Fibroblast of skin of abdomen (primary cell): ENCODE measurements around the gene KLHDC10.
"Not testable (repeated sequence)": the region's sequence is repeated elsewhere in the genome, so short reads cannot be mapped to it uniquely, and the experiment has no call there.

Experiments
- DNase-seq: peaks from one replicate; pipeline ENCODE4 v3.0.0-alpha.2; 2013

Gene KLHDC10

DNA sequence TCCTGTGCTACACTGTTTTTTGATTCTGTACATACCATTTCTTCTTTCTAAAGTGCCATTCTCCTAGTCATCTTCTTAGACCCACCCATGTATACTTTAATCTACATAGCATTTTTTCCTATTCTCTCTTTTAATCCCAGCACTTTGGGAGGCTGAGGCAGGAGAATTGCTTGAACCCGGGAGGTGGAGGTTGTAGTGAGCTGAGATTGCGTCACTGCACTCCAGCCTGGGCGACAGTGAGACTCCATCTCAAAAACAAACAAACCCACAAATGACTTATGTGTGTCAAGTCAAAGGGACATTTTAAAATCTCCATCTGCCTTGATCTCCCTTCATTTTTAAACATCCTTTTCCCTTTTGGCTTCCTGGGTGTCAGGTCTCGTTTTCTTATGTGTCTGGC, 13.2 kb downstream of the KLHDC10 start:
- DNase-seq: not testable (repeated sequence)

DNA sequence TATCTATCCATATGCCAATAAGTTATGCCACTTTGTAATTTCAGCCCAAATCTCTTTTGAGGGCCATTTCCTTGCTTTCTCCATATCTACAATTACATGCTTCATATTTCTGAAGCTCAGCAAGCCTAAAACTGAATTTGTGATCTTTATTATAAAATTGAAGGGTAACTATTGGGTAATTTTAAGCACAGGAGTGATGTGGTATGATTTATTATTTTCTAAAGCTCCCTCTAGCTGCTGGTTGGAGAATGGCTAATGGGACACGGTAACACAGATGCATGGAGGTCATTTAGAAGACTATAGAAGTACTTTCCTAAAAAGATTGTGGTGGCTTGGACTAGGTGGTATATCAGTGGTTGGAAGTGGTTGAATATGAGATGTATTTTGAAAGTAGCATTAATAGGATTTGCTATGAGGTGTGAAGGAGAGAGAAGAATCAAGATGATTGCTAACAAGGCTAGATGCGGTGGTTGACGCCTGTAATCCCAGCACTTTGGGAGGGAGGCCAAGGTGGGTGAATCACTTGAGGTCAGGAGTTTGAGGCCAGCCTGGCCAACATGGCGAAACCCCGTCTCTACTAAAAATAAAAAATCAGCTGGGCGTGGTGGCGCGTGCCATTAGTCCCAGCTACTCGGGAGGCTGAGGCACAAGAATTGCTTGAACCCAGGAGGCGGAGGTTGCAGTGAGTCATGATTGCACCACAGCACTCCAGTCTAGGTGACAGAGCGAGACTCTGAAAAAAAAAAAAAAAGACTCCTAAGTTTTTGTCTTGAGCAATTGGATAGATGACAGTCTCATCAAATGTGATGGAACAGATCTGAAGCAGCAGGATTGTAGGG, 13.9 kb downstream of the KLHDC10 start:
- no peak for DNase-seq

DNA sequence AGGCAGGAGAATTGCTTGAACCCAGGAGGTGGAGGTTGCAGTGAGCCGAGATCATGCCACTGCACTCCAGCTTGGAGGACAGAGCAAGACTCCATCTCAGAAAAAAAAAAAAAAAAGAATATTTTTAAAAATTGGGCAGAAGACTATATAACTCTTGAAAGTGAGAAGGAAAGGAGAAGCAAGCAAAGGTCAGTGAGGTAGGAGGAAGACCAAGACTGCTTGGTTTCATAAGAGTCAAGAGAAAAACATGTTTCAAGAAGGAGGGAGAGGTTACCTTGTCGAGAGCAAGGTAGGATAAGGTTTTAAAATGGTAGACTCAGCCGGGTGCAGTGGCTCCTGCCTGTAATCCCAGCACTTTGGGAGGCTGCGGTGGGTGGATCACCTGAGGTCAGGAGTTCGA, 14.9 kb downstream of the KLHDC10 start:
- DNase-seq: not testable (repeated sequence)

DNA sequence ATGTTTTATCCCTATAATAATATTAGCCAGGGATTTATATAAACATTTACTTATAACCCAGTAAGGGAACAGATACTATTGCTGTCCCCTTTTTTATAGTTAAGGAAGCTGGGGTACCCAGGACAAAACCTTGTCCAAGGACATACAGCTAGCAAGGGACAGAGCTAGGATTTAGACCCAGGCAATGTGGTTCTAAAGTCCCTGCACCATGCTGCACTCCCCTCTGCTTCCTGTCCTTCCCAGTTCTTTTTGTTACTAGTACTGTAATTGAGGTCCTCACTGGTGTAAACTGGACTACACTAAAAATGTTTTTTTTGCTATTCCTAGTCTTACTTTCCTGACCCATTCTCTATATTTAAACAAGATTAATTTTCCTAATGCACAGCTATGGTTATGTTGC, 16.6 kb downstream of the KLHDC10 start:
- no peak for DNase-seq

DNA sequence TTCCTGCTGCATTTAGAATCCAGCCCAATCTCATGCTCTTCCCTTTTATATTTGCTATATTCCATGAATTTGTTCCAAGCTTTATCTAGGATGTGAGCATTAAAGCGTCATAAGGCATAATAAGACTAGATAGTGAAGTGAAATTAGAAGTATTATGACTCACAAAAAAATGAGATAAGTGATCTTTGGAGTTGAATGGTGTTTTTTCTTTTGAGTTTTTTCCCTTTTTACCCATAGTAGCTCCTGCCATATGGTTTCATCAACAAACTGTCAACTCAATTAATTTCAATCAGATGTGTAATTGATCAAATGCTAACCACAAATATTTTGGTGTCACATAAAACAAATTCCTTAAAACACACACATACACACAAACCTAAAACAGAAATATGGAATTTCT, 17.0 kb downstream of the KLHDC10 start:
- peak; percentile 70 for DNase-seq

DNA sequence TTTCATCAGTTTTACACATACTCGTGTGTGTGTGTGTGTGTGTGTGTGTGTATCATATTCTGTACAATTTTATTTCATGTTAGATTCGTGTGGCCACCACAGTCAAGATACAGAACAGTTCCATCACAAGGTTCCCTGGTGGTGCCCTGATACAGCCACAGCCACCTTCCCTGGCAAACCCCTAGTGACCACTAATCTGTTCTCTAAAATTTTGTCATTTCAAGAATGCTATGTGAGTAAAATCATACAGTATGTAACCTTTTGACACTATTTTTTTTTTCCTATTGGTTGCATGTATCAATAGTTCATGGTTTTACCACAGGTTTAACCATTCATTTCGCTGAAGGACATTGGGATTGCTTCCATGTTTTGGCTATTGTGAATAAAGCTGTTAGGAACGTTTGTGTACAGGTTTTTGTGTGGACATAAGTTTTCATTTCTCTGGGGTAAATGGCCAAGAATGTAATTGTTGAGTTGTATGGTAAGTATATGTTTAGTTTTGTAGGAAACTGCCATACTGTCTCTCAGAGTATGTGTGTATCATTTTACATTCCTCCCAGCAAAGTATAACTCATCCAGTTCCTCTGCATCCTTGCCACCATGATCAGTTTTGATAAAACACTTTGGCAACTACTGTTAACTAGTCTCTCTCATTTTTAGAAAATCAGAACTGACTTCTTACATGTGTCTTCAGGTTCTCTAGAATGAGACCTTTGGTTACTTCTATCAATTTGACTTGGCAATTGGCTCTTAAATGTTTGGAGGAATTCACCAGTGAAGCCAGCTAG, 20.6 kb downstream of the KLHDC10 start:
- DNase-seq: no peak

DNA sequence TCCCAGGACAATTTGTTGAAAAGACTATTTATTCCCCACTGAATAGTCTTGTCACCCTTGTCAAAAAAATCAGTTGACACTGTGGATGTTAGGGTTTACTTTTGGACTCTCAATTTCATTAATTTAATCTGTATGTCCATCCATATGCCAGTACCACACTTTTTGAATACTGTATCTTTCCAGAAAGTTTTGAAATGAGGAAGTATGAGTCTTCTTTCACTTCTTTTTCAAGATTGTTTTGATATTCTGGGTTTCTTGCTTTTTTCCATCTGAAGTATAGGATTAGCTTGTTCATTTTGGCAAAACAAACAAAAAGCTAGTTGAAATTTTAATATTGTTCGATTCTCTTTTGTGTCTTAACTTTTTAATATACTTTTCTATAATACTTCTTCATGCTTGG, 21.7 kb downstream of the KLHDC10 start:
- no peak for DNase-seq

DNA sequence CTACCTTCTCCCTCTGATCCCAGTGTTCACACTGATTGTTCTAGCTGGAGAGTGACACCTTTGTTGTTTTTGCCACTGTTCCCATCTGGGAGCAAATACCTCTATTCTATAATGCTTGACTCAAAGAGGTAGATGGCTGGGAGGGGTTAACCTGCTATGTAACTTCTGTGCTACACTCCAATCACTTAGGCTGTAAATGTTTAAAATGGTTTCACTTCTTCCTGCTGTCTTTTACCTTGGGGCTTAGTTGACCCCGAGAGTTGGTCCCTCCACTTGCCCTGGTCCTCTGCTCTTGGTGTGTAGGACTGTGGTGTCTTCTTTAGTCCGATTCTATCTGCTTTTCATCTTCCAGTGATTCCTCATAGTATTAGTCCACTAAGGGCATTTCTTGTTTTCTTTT, 22.3 kb downstream of the KLHDC10 start:
- DNase-seq: no peak

DNA sequence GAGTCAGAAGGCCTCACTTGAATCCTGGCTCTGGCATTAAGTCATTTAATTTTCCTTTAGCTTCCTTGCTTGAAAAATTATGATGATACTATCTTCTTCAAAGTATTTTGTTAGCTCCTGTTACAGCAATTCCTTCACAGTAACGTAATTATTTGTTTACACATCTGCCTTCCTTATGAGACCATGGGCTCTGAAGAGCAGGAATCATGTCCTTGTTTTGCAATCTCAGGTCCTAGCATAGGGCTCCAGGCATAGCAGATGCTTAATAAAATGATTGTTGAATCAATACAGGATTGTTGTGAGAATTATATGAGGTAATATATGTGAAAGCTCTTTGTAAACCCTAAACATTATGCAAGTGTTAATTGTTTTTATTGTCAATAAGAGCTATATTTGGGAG, 25.5 kb downstream of the KLHDC10 start:
- DNase-seq: peak; percentile 40

DNA sequence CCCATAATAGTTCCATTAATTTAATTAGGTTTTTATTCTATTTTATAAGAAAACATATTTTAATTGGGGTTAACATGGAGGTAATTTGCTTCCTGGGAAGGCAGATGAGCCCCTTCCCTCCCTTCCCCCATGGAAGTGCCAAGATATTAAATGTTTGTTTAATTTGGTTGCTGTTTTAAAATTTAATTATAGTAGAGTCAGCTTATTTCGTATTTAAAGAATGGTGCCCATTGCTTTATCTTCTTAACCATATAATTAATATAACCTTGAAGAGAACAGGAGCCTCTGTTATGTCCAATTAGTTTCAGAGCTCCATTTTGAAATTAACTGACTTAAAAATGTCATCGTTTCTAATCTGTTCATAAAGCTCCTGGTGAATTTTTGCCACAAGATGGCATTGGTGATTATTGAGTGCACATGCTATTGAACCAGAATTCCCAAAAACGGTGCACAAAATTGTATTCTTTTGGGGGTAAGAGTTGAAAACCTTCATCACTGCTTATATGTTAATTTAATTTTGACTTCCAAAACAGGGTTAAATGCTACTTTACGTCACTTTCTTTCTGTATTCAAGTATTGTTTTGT, 26.0 kb downstream of the KLHDC10 start:
- peak; percentile 25 for DNase-seq

DNA sequence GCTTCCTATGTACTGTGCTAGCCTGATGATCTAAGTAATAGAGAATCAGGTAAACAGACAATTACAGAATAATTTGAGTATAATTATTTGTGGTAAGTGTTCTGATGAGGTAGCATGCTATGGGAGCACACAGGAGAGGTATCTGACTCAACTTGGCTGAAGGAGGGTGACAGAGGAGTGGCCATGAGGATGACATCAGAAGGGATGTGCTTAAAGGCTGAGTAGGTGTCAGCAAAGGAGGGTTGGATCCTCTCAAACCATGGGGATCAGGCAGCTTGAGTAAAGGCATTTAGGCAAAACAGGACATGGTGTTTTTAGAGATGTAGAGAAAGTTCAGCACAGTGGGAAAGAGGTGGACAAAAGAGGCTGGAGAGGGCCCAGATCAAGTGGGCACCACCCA, 29.0 kb downstream of the KLHDC10 start:
- DNase-seq: no peak

DNA sequence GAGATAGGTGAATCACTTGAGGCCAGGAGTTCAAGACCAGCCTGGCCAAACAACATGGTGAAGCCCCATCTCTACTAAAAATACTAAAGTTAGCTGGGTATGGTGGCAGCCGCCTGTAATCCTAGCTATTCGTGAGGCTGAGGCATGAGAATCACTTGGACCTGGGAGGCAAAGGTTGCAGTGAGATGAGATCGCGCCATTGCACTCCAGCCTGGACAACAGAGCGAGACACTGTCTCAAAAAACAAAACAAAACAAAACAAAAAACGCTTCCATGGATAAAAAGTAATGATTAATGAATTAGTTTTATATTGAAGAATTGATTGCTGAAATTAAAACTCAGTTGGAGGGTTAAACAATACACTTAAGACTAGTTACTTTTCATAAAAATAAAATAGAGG, 32.3 kb downstream of the KLHDC10 start:
- DNase-seq: no peak

DNA sequence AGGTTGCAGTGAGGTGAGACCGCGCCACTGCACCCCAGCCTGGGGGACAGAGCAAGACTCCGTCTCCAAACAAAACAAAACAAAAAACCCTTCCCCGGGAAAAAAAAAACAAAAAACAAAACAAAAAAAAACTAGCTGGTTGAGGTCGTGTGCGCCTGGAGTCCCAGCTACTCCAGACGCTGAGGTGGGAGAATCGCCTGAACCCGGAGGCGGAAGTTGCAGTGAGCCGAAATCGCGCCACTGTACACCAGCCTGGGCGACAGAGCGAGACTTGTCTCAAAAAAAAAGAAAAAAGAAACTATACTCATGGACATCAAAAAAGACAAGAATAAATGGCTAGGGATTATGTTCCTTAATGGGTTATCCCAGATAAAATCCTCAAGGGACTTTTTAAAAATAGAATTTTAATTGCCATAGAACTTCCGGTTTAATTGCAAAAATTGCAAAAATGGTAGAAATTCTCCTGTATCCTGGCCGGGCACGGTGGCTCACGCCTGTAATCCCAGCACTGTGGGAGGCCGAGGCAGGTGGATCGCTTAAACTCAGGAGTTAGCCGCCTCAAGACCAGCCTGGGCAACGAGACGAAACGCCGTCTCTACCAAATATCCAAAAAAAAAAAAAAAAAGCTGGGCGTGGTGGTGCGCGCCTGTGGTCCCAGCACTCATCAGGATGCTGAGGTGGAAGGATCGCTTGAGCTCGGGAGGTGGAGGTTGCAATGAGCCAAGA, 37.8 kb downstream of the KLHDC10 start:
- DNase-seq: no peak

DNA sequence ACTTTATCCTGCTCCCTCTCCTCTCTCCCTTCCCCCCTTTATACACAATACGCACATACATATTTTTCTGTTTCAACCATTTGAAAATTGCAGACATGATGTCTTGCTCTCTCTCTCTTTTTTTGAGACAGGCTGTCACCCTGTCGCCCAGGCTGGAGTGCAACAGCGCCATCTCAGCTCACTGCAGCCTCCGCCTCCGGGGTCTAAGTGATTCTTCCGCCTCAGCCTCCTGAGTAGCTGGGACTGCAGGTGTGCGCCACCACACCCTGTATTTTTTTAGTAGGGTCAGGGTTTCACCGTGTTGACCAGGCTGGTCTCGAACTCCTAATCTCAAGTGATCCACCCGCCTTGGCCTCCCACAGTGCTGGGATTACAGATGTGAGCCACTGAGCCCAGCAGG, 38.5 kb downstream of the KLHDC10 start:
- DNase-seq: no peak

DNA sequence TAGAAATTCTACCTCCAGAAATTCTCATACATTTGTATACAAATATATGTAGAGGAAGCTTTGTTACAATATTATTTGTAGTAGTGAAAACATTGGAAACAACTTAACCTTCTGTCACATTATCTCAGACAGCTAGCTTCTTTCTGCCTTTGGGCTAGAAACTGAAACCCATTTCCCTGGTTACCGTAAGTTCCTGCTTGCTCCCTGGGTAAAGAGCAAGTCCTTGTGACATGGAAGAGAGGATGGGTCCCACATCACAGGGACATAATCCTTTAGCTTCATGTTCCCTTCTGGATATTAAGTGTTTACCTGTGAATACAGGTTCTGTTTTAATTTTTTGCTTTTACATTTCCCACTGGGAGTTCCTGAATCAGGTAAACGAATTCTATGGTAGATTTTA, 41.8 kb downstream of the KLHDC10 start:
- no peak for DNase-seq

DNA sequence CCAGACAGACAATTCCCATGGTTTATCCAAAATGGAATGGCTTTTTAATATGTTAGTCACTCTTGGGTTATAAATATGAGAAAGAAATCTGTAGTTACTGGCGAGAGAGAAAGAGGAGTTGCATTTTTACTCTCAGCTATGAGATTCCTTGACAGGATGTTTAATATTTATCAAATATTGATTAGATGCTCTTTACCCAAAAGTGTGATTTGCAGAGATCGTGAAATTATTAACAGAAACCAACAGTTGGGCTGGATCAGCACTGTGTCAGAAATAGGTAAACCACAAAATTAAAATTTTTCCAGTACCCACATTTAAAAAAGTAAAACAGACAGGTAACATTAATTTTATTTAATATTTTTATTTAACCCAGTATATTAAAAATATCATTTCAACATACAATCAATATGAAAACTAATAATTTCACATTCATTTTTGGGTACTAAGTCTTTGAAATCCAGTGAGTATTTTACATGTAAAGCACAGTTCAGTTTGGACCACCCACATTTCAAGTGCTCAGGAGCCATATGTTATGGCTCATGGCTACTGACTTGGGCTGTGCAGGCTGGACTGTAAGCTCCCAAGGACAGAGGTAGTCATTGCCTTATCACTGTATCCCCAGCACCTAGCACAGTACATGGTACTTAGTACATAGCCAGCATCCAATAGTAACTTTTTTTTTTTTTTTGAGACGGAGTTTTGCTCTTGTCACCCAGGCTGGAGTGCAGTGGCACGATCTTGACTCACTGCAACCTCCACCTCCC, 42.5 kb downstream of the KLHDC10 start:
- no peak for DNase-seq

DNA sequence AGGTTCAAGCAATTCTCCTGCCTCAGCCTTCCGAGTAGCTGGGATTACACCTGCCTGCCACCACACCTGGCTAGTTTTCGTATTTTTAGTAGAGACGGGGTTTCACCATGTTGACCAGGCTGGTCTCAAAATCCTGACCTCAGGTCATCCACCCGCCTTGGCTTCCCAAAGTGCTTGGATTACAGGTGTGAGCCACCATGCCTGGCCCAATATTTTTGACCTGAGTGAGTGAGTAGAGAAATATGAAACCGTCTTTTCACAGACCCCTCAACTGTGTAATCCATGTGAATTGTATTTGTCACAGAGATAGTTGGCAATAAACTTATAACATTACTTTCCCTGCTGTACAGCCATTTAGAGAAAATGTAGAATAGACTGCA, 43.1 kb downstream of the KLHDC10 start:
- not testable (repeated sequence) for DNase-seq

DNA sequence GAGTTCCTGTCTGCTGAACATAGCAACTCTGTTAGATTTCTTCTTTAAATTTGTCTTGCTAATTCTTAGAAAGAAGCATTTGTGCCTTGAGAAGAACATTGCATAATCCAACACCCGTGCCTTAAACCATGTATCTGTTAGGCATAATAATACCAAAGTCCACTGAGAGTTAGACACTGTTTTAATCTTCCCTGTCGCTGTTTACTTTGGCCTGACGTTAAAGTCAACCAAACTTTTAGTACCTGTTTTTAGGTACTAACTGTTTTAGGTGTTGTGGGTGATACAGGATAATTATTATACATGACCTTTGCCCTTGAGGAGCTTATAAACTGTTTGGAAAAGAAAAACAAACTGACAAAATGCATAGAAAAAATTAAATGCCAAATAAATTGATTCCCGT, 43.6 kb downstream of the KLHDC10 start:
- no peak for DNase-seq

DNA sequence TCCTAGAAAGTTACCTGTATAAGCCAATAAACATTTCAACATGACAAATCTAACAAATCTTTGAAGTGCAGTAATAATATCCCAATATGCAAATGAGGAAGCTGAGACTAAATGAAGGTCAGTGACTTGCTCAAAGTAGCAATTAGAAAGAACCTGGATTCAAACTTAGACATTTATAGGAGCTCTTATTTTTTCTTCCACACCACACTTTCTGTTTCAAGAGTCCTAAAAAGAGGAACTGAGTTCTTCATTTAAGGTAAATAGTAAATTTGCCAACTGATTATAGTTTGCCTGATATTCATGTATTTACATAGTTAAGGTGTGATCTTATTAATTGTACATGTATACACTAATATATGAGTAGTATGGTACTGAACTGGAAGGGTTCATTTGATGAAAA, 44.0 kb downstream of the KLHDC10 start:
- DNase-seq: no peak

DNA sequence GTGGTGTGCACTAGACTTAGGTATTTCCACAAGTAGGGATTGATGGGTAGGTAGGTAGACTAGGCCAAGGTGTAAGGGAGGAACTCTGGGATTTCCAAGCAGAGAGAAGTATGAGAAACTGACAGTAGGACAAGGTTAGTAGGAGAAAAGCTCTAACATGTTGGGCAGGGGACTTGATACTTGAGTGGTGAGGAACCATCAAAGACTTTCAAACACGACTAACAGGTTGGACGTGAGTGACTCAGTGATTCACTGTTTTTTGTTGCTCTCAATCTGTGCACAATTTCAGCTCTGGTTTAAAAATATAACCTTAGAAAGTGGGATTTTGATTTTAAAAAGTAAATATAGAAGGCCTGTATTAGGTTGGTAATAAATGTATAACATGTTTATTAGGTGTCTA, 44.4 kb downstream of the KLHDC10 start:
- no peak for DNase-seq

DNA sequence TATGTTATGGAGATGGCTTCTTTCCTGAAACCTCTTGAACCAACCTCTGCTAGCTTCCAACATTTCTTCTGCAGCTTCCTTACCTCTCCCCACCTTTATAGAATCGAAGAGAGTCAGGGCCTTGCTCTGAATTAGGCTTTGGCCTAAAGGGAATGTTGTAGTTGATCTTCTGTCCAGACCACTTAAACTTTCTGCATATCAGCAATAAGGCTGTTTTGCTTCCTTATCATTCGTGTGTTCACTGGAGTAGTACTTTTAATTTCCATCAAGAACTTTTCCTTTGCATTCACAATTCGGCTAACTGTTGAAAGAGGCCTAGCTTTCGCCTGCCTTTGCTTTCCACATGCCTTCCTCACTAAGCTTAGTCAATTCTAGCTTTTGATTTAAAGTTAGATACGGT, 48.0 kb downstream of the KLHDC10 start:
- no peak for DNase-seq

DNA sequence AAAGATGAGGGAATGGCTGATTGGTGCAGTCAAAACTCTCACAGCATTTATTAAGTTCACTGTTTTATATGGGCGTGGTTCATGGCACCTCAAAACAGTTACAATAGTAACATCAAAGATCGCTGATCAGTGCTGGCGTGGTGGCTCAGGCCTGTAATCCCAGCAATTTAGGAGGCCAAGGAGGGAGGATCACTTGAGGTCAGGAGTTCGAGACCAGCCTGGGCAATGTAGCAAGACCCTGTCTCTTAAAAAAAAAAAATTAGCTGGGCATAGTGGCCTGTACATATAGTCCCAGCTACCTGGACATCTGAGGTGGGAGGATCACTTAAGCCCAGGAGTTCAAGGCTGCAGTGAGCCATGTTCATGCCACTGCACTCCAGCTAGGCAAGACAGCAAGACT, 48.5 kb downstream of the KLHDC10 start:
- DNase-seq: no peak
